Left ventricle myocardium inferior (tissue), 1 donor: Measurements from ENCODE around the gene KCNMB2. TPM values are rescaled to one million over a fixed set of nuclear protein-coding genes. Genes with fewer than 3 reads are reported as not detected.

Source experiments
- DNase-seq: peaks from one replicate; pipeline ENCODE4 v3.0.0-alpha.2; 2020
- H3K27ac ChIP-seq: fragments of 200-600 bp; replicated peaks from 2 replicates; pipeline ENCODE4 v1.8.0; 2021
- H3K27me3 ChIP-seq: fragments of 200-600 bp; 2 replicates; pipeline ENCODE4 v1.8.0; 2021; ENCODE audit warnings: low read depth
- H3K36me3 ChIP-seq: fragments of 200-600 bp; 2 replicates; pipeline ENCODE4 v1.8.0; 2021
- H3K4me1 ChIP-seq: fragments of 200-600 bp; 2 replicates; pipeline ENCODE4 v1.8.0; 2021
- H3K4me3 ChIP-seq: fragments of 200-600 bp; 2 replicates; pipeline ENCODE4 v1.8.0; 2021; ENCODE audit warnings: mild to moderate bottlenecking, moderate library complexity
- H3K9me3 ChIP-seq: fragments of 200-600 bp; replicated peaks from 2 replicates; pipeline ENCODE4 v1.8.0; 2021
- CTCF ChIP-seq: fragments of 200-600 bp; IDR thresholded peaks from 2 replicates; pipeline ENCODE4 v1.8.0; 2021; ENCODE audit warnings: antibody characterized with exemption, mild to moderate bottlenecking, borderline replicate concordance
- intact Hi-C: fragments of 100-400 bp; cut with micrococcal nuclease; formaldehyde crosslinking; loops from one replicate; pipeline ENCODE4 v1.11.0; 2022
- total RNA-seq: library from RNA; stranded (reverse); fragmentation: NEBNext Ultra II Directional; extraction: Animal tissue kit (Norgen Biotek cat#: 25700); gene quantifications from one replicate; pipeline ENCODE4 v1.2.1, GENCODE V29; 2021
- donor health status: DM: no; HTN: yes; CAD: no; lungs with severe emphysema.

KCNMB2 gene
- total RNA-seq, 1 donor from 2014 or later: 2.1 TPM

GRCh38 chr3:178673529-178673928 lies 137.3 kb downstream of the KCNMB2 start:
- intact Hi-C loops: no loop called here

GRCh38 chr3:178676077-178676476 lies 139.8 kb downstream of the KCNMB2 start:
- no peaks in the 10 kb centered on the region for H3K27me3 ChIP-seq
- H3K4me3 ChIP-seq: no peak overlapping the region
- no peaks in the 10 kb centered on the region for H3K9me3 ChIP-seq
- H3K36me3 ChIP-seq: no peaks in the 10 kb centered on the region
- intact Hi-C loops: no loop called here
- peak; percentile 38 for DNase-seq
- H3K27ac ChIP-seq: peak overlapping the region; percentile 55
- peaks cover 58% of the 10 kb centered on the region for H3K4me1 ChIP-seq
- no peak for TF ChIP-seq CTCF

More at GRCh38 chr3:178673529-178673928, 137.3 kb downstream of the KCNMB2 start:
- Histone ChIP-seq H3K27me3 (no peaks in the 10 kb centered on the region), H3K4me3 (no peak overlapping the region), H3K36me3 (no peaks in the 10 kb centered on the region), H3K27ac (no peak overlapping the region), H3K4me1 (peaks cover 65% of the 10 kb centered on the region), H3K9me3 (no peaks in the 10 kb centered on the region)
- TF ChIP-seq CTCF: no peak
- DNase-seq: no peak

GRCh38 chr3:178676942-178677790 lies 140.9 kb downstream of the KCNMB2 start:
- intact Hi-C loops: no loop called here
- H3K27ac ChIP-seq: peak overlapping the region; percentile 55

GRCh38 chr3:178677961-178678360 lies 141.7 kb downstream of the KCNMB2 start:
- intact Hi-C loops: no loop called here
- peaks cover 48% of the 10 kb centered on the region for H3K4me1 ChIP-seq
- H3K27ac ChIP-seq: no peak overlapping the region
- no peak overlapping the region for H3K4me3 ChIP-seq
- no peak for DNase-seq
- TF ChIP-seq CTCF: no peak
- H3K9me3 ChIP-seq: no peaks in the 10 kb centered on the region
- no peaks in the 10 kb centered on the region for H3K36me3 ChIP-seq
- H3K27me3 ChIP-seq: no peaks in the 10 kb centered on the region

More at GRCh38 chr3:178676942-178677790, 140.9 kb downstream of the KCNMB2 start:
- no peaks in the 10 kb centered on the region for H3K36me3 ChIP-seq
- no peak for TF ChIP-seq CTCF
- peaks cover 48% of the 10 kb centered on the region for H3K4me1 ChIP-seq
- no peaks in the 10 kb centered on the region for H3K9me3 ChIP-seq
- no peaks in the 10 kb centered on the region for H3K27me3 ChIP-seq
- no peak for DNase-seq
- H3K4me3 ChIP-seq: no peak overlapping the region

- no peak overlapping the region for H3K4me3 ChIP-seq
- H3K9me3 ChIP-seq: no peaks in the 10 kb centered on the region
- no peak overlapping the region for H3K27ac ChIP-seq
- H3K36me3 ChIP-seq: no peaks in the 10 kb centered on the region
- intact Hi-C loops: no loop called here
- TF ChIP-seq CTCF: no peak
- no peak for DNase-seq
- H3K27me3 ChIP-seq: no peaks in the 10 kb centered on the region
- peaks cover 43% of the 10 kb centered on the region for H3K4me1 ChIP-seq
Observed at GRCh38 chr3:178680037-178680436, 143.8 kb downstream of the KCNMB2 start.
